Measurements from ENCODE around the gene CBR1.
"Not testable (repeated sequence)": the region's sequence is repeated elsewhere in the genome, so short reads cannot be mapped to it uniquely, and the experiment has no call there.

CBR1 gene

DNA sequence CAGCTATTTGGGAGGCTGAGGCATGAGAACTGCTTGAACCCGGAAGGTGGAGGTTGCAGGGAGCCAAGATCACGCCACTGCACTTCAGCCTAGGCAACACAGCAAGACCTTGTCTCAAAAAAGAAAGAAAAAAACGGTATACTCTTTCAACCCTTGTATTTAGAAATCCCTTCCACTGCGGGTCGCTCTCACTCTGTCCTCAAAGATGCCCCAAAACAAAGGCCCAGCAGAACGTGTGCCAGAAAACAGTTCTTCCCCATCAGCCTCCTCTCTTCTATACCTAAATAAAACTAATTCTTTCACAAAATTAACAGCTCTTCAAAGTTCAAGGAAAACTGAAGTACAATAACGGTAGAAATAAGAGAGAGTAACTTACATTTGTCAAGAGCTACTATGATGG is 22.7 kb upstream of the CBR1 start:
- in situ Hi-C loops (cut with MboI; ENCODE audit: low sequenced_read_pairs): no loop called here

DNA sequence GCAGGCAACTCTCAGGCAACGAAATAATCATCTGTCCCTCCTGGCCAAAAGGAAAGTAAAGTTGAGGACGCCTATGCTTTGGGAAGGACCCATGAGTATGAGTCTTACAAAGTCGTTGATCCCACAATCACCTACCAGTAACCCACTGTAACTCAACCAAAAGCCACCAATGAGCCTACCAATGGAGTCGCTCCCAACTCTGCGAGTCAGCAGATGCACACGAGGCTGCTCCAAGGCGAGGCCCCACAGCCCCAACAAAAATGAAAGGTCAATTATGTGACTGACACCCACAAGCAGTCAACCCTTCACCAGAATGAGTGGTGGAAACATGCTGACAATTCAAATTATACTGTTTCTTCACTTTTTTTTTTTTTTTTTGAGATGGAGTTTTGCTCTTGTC is 21.5 kb upstream of the CBR1 start:
- in situ Hi-C loops (cut with MboI; ENCODE audit: low sequenced_read_pairs): no loop called here

DNA sequence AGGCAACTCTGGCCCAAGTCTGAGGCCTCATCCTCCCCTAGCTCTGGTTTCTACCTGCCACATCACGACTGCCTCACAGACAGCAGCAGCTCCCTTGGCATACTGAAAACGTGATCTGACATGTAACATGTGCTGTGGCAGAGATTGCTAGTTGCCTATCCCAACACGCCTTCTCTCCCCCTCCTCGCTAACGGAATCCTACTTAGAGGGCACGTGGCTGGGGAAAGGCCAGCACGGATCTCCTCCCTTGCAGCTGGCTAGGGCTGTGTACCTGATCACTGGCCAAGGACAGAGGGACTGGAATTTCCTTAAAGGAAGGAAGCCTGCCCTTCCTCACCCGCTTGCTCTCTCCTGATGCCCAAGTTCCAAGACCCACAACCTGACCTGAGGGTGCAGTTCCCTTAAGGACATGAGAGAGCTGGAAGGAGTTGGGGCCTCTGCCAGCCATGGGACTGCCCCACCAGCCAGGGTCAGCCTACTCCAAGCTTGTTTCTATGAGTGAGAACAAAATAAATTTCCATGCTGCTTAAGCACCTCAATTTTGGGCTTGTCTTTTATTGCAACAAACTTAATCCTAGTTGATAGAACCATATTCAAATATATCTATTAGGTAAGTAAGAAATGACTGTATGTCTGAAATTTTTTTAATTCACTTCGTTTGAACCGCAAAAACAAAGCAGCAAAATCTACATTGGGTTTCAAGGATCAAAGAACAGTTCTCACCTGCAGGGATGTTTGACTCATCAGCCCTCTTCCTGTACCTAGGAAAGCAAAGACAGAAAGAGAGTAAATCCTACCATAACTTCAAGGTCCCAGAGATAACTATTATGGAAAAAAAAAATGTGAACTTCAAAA is 16.7 kb upstream of the CBR1 start:
- in situ Hi-C loops (cut with MboI; ENCODE audit: low sequenced_read_pairs): no loop called here

DNA sequence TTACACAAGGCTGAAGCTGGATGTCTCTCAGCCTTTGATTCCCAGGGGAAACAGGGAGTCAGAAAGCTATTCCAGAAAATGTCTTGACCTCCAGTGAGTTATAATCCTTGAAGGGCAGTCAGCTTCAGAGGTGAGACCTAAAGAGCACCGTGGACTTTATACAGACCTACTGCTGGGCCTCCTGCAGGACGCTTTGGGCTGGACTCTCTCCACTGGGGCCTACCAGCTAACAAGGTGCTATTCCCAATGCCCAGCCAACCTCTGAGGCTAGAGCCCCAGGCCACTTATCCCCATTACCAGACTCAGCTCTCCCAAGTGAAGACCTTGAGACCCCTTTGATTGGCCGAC is 16.1 kb upstream of the CBR1 start:
- in situ Hi-C loops (cut with MboI; ENCODE audit: low sequenced_read_pairs): no loop called here

DNA sequence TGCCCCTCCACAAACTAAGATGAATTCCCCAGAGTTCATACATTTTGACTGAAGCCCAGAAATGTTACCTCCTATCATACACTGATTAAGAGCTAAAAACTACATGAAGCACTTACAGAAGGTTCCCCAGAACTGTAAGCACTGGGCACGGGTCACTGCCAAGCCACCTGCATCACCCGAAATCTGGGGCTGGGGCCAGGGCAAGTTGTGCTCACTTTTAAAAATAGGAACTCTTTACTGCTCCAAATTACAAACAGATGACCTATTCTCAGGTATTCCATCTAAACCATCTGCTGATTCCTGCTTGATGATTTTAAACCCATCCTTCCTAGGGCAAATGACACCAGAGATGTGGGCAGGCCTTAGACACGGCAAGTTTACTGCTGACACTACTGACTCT is 14.3 kb upstream of the CBR1 start:
- in situ Hi-C loops (cut with MboI; ENCODE audit: low sequenced_read_pairs): no loop called here

DNA sequence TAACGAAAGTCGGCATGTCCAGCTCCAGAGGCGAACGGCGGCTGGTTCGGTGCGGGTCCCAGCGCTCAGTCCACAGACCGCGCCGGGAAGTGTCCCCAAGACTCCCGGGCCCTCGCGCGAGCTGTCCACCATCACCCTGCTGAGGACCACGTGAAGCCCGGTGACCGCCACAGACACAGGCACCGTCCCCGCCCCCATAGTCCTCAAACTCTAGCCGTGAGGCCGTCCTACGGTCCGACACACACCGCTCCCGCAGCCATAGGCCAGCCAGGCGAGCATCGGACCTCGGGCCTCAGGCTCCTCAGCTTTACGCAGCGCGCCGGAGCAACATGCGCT is 10.0 kb upstream of the CBR1 start:
- in situ Hi-C loops (cut with MboI; ENCODE audit: low sequenced_read_pairs): no loop called here

DNA sequence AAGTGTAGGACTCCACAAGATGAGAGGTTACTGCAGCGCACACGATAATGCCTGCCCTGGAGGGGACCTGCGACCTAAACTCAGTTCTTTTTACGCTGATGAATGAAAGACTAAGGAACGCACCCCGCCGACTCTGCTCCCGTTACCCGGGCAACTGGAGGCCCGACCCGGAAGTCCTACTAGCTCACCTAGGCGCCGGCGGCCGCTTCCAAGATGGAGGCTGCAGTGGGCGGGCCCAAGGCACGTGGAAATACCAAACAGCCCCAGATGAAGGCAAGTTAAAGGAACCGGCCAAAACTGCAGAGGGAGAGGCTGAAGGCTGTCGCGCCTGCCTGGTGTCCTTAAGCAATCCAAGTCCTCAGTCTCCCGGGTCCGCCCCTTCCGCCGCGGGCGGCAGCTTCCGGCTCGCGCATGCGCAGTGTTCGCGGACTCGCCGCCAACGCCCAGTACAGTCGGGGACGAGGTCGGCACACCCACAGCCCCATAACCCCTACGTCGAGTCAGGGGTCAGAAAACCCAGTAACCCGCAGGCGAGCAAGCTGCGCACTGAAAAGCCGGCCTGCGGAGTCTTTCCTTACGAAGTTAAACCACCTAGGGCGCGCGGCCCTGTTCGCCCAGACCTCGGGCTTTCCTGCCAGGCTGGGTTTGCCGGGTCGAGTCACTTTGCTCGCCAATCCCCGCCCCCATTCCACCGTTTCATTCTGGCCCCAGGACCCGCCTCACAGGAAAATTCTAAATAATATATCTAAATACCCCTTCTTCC is 9.5 kb upstream of the CBR1 start, which contains the start of gene SETD4:
TSS of gene SETD4 (minus strand) at position 368 of the 763 bp plus-strand sequence. CDS start 1,638 bp downstream, outside the sequence.
- in situ Hi-C loops (cut with MboI; ENCODE audit: low sequenced_read_pairs): no loop called here

DNA sequence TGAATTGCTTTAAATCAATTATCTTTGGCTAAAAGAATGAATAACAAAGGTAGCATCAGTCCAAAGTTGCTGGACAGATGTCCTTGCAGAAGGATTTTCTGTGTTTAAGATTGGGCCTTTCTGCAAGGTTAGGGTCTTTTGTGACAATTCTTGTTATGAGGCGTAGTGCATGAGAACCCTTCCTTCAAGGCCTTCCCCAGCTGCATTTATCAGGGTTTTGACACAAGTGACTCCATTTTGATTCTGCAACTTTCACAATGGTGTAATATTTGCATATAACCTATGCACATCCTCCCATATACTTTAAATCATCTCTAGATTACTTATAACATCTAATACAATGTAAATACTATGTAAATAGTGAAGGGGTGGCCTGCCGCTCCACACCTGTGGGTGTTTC is 8.4 kb upstream of the CBR1 start:
- in situ Hi-C loops (cut with MboI; ENCODE audit: low sequenced_read_pairs): no loop called here

DNA sequence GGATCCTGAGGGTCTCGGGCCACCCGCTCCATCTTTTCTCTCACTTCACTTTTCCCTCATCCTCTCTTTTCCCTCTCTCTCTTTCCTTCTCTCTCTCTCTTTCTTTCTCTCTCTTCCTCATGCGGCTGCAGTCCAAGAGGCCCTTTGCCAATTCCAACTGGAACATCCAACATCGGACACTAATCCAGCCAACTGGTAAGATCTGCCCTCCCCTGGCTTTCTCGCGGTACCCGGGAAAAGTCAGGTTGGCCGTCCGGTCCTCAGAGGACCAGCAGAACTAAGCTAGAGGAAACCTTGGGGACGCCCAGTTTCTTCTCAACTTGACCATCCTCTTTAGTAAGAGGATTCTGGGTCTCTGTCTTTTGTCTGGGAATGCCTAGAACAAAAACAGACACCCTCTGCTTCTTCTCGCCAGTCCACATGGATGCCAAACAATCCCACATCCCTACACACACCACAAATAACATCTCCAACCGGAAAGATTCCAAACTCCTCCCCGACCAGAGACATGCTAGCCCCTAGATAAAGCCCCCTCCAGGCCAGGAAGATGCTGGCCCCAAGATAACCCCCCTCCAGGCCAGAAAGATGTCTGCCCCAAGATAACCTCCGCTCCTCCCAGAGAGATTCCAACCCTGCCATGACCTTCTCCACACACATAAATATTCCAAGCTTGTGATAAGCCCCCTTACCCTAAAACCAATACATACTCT is 6.3 kb upstream of the CBR1 start:
- in situ Hi-C loops (cut with MboI; ENCODE audit: low sequenced_read_pairs): no loop called here

DNA sequence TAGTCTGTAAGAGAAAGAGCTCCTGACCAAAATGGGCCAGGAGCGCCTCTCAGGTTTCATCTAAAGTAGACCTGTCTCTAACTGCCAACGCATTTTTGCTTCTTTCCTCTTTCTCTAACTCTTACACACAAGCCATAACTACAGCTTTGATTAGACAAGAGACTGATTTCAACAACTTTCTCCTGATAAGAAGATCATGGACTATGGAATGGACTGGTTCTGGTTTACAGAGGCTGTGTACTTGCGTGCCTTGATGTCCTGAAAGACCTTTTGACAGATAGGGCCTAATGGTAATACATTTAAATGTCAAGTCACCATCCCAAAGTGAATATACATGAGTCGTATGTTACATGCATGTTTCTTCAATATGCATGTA is 5.8 kb upstream of the CBR1 start:
- in situ Hi-C loops (cut with MboI; ENCODE audit: low sequenced_read_pairs): no loop called here

DNA sequence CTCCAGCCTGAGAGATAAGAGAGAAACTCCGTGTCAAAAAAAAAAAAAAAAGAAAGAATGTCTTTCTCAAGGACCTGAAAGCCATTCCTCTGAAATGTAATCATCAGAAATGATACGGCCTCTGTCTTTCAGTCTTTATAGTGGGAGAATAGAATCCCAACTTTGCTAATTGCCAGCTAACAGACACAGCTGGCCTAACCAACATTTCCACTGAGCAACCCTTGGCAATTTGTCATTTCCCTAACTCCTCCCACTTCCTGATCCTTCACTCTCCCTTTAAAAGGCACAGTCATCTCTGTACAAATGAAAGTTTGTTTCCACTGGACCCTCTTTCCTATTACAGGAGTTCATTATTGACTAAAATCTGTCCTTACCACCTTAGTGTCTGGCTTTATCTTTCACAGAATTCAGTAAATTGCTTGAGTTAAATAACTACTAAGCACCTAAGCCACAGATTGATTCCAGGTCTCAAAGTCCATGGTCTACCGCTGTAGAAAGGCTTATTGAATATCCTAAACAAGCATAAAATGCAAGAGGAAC is 4.3 kb upstream of the CBR1 start:
- in situ Hi-C loops (cut with MboI; ENCODE audit: low sequenced_read_pairs): no loop called here

DNA sequence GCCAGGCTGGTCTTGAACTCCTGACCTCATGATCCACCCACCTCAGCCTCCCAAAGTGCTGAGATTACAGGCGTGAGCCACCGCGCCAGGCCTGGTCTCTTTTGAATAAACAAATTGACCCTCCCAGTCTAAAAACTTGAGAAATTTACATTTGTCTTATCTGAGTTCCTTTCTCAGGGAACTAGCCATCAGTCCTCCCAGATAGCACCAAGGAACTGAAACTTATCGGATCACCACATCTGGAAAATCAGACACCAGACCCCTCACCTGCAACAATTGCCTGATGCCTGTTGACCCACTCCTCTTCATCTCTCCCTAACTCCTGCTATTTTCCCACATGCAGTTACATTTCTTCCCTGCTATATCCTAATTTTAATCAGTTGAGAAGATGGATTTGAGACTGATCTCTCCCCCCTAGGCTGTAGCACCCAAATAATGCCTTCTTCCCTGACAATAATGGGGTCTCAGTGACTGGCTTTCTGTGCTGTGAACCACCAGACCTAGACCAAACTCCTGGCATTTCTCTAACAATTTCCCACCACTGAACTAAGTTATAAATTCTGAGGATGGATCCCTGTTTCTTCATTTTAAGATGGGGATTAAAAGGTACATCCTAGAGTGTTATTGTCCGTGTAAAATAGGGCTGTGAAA is 951 bp upstream of the CBR1 start:
- in situ Hi-C loops (cut with MboI; ENCODE audit: low sequenced_read_pairs): no loop called here

DNA sequence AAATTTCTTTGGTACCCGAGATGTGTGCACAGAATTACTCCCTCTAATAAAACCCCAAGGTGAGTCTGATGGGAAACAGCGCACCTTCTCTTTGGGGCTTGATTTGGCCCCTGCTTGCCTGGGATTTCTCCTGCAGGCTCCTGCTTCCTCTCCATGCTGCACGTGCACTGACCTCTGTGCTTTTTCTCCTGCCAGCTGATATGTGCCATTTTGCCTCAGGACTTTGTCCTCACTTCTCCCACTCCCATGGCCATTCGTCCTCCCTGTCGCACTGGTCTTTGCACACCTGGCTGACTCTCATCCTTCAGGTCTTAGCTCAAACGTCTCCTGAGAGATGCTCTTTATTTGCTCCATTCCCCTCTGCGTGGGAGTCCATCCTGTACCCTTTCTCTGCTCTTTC is 1.2 kb downstream of the CBR1 start:
- in situ Hi-C loops (cut with MboI; ENCODE audit: low sequenced_read_pairs): no loop called here

DNA sequence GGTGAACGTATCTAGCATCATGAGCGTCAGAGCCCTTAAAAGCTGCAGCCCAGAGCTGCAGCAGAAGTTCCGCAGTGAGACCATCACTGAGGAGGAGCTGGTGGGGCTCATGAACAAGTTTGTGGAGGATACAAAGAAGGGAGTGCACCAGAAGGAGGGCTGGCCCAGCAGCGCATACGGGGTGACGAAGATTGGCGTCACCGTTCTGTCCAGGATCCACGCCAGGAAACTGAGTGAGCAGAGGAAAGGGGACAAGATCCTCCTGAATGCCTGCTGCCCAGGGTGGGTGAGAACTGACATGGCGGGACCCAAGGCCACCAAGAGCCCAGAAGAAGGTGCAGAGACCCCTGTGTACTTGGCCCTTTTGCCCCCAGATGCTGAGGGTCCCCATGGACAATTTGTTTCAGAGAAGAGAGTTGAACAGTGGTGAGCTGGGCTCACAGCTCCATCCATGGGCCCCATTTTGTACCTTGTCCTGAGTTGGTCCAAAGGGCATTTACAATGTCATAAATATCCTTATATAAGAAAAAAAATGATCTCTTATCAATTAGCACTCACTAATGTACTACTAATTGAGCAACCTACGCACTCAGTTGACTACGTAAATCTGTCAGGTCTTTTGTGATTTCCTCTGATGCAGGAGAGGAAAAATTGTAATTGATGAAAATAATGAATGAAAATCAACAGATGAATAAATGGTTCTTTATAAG is 2.8 kb downstream of the CBR1 start:
- in situ Hi-C loops (cut with MboI; ENCODE audit: low sequenced_read_pairs): no loop called here

DNA sequence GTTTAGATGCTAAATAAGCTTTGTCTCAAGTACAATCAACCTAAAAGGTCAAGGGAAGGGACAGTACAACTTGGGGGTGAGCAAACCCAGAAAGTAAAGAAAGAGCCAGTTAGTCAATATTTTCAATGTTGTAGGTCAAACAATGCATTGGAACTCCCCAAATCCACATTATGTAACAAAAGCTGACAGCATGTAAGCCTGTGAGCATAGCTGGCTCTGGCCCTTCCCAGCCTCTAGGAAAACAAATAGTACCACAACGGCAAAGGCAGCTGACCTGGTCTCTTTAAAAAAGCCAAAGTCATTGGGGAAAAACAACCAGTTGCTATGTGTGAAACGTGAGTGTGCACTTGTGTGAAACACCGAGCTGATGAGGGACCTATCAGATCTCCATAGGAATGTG is 3.4 kb downstream of the CBR1 start:
- in situ Hi-C loops (cut with MboI; ENCODE audit: low sequenced_read_pairs): no loop called here

DNA sequence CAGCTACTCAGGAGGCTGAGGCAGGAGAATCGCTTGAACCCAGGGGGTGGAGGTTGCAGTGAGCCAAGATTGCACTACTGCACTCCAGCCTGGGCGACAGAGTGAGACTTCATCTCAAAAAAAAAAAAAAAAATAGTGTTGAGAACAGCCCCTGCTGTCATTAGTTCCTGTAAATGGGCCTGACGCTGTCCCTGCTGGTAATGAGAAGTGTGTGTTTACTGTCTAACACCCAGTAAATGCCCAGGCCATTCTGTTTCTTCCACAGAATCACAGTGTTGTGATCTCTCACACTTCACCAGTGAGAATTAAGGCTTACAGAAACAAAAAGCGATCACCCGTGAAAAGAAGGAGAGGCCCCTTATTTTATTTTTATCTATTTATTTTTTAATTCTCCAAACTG is 4.1 kb downstream of the CBR1 start:
- in situ Hi-C loops (cut with MboI; ENCODE audit: low sequenced_read_pairs): not testable (repeated sequence)

DNA sequence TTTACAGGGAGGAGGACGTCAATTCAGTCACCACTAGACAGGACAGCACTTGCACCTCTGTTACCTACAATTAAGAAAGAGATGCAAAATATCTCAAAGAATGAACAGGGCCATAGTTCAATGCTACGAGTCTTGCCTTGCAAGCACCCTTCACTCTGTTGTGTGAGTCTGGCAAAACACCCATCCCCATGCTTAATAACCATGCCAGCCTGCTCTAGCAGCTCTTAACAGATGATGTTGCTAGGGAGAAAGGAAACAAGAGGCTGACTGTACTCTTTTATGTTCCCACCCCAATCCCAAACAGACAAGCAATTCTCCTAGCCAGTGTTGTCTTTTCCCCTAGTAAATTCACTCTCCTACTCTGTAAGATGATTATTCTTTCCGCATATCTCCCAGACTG is 5.3 kb downstream of the CBR1 start:
- in situ Hi-C loops (cut with MboI; ENCODE audit: low sequenced_read_pairs): no loop called here

DNA sequence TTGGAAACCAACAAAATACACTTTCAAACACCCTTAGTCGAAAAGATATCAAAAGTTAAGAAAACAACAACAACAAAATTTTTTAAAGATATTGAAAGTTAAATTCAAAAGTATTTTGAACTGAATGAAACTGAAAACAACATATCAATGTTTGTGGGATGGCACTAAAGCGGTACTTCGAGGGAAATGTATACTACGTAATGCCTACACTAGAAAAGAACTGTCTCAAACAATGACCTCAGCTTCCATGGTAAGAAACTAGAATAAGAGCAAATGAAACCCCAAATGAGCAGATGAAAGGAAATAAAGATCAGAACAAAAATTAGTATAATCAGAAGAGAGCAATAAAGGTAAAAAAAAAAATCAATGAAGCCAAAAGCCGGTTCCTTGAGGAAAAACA is 6.1 kb downstream of the CBR1 start:
- in situ Hi-C loops (cut with MboI; ENCODE audit: low sequenced_read_pairs): no loop called here

DNA sequence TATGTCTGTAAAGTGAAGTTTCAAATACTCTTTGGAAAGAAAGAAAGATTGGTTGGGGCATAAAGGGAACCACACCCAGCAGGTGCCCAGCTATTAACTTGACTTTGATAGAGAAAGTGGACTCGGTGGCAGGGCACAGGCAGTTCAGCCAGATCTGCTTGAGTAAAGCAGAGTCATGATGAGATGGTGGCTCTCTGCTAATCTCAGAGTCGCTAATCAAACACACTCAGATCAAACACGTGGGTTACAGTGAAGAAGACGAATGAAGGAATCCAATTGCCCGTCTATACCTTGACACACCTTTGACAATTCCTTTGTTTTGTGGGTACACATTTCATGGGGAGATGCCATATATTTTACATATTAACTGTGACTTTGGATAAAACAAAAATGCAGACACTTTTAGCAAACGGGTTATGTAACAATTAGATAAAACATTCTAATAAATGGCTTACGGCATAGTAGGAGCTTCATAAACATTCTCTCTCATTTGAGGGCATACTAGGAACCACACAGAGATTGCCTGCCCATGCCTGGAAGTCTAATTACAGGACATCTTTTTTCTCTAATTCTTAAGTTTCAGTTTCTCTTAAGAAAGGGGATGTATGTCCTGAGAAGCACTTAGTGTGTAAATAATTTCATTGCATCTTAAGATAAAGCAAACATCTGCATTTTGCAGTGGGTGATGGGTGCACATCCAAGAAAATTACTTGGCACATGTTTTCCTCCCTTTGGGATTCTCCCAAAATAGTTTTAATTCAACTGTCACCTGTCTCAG is 7.2 kb downstream of the CBR1 start:
- in situ Hi-C loops (cut with MboI; ENCODE audit: low sequenced_read_pairs): no loop called here

DNA sequence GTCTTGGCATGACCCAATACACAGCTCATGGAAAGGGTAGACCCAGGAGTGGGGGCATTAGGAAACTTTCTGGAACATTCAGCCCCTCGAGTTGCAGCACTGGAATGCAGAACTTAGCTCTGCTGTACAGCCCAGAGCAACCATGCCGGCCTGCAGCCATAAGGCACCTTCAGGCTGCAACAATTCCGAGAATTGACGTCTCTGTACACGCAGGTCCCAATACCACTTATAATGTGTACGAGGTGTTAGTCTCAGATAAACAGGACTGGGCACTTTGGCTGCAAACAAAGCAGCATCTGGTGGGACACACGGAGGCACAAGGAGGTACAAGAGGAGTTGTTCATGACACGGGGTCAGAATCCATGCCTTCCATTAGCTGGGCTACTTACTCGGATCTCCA is 7.9 kb downstream of the CBR1 start:
- in situ Hi-C loops (cut with MboI; ENCODE audit: low sequenced_read_pairs): no loop called here
